Lower leg skin (tissue), 4 donors: ENCODE results near the gene MYRF. TPM values are rescaled to one million over a fixed set of nuclear protein-coding genes. Genes with fewer than 3 reads are reported as not detected.

Experiments used
- DNase-seq, 2 donors: peaks; one replicate each; pipeline ENCODE4 v3.0.0-alpha.2; 2019; ENCODE audit warnings: low spot score in 2 of 2
- H3K4me3 ChIP-seq: fragments of 200-600 bp; sonication (generic); 2 replicates; pipeline ENCODE4 v1.5.1; 2017; ENCODE audit warnings: mild to moderate bottlenecking, low read depth; ENCODE audit not compliant: poor library complexity, severe bottlenecking
- CTCF ChIP-seq, 3 donors: fragments of 450-650 bp; IDR thresholded peaks; one replicate each; pipeline ENCODE4 v1.5.1; 2016; ENCODE audit warnings: antibody characterized with exemption in 3 of 3, mild to moderate bottlenecking in 3 of 3, moderate library complexity in 2 of 3
- POLR2A ChIP-seq, 2 donors: fragments of 450-650 bp; IDR thresholded peaks; one replicate each; pipeline ENCODE4 v1.6.1; 2016 to 2017; ENCODE audit warnings: antibody characterized with exemption in 2 of 2, mild to moderate bottlenecking in 1 of 2, moderate library complexity in 1 of 2
- WGBS, 2 donors: methylation state at CpG; one replicate each; pipeline ENCODE4 v1.1.5; 2018; 5-methylcytosine and 5-hydroxymethylcytosine counted together
- intact Hi-C: fragments of 100-400 bp; cut with DNase I; formaldehyde crosslinking; loops from one replicate; pipeline ENCODE4 v1.15.0; 2023; ENCODE audit warnings: low total_unique reads
- total RNA-seq, 4 donors: library from RNA; depleted of rRNA; stranded (reverse); fragments of >200 nt; gene quantifications; one replicate each; pipeline ENCODE4 v1.1.0, GENCODE V29; 2016

Gene MYRF
- total RNA-seq, 4 donors from 2014 or later, result 0.23 to 2.6 (median 1.4) TPM; not detected in 1

DNA sequence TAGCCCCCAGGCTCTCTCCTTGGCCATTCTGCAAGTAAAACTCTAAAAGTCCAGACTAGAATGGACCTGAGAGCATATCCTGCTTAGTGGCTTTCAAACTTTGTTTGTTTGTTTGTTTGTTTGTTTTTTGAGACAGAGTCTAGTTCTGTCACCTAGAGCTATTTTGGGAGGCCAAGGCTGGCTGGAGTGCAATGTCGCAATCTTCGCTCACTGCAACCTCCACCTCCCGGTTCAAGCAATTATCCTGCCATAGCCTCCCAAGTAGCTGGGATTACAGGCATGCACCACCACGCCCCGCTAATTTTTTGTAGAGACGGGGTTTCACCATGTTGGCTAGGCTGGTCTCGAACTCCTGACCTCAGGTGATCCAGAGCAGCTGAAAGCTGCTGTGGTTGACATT, 43.3 kb upstream of the MYRF start:
- WGBS, 2 donors, result 95 to 96% methylated on average over 7 of the region's 7 CpGs
- TF ChIP-seq POLR2A (IDR thresholded peaks at IDR 0.05), result no peak
- TF ChIP-seq CTCF (IDR thresholded peaks at IDR 0.05), result no peak
- no peak overlapping the region for H3K4me3 ChIP-seq
- no peak for DNase-seq
- intact Hi-C loops, result no loop called here

GRCh38 chr11:61709572-61709971, 42.9 kb upstream of the MYRF start:
- intact Hi-C loops, result no loop called here
- H3K4me3 ChIP-seq, result no peak overlapping the region
- 81 to 82% methylated on average over 7 of the region's 7 CpGs for WGBS, 2 donors
- no peak for DNase-seq
- TF ChIP-seq CTCF (IDR thresholded peaks at IDR 0.05) (no peak), POLR2A (IDR thresholded peaks at IDR 0.05) (no peak)

DNA sequence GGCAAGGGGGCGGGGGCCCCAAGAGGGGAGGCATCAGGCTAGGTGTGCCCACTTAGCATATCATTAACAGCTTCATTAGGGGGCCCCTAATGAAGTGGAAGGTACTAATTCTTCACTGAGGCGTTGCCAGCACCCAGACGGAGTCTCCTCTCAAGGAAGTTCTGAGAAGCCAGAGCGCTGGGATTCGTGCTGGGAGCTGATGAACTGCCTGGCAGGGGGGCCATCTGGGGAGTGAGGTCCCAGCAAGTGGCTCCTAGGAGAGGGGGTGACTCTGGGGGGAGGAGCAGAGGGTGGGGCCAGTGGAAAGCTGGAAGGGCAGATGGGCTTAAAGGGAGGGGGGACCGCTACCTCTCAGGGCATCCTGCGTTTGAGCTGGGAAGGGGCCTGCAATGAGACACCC, 42.4 kb upstream of the MYRF start:
- WGBS, 2 donors, result 86 to 94% methylated on average over 7 of the region's 7 CpGs
- TF ChIP-seq POLR2A (IDR thresholded peaks at IDR 0.05) (no peak), CTCF (IDR thresholded peaks at IDR 0.05) (no peak)
- intact Hi-C loops, result no loop called here
- no peak overlapping the region for H3K4me3 ChIP-seq
- no peak for DNase-seq

DNA sequence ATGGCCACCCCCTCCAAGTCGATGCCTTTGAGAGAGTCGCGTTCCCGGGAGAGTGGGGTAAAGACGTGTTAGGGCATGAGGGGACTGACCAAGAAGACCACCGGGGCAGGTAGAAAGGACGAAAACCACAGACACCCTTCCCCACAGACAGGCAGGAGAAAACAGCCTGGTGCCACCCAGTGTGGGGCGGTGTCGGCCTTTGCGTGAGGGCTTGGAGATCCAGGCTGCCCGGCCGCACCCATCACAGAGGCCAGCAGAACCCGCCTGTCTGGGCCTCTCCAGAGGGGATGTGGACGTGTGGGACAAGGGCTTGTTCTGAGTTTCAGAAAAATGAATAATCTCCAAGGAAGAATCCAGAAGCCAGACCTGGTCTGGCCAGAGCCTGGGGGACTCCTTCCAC, 41.4 kb upstream of the MYRF start:
- no peak overlapping the region for H3K4me3 ChIP-seq
- WGBS, 2 donors, result 83 to 86% methylated on average over 14 of the region's 14 CpGs
- intact Hi-C loops, result no loop called here
- TF ChIP-seq POLR2A (IDR thresholded peaks at IDR 0.05) (no peak), CTCF (IDR thresholded peaks at IDR 0.05) (no peak)
- DNase-seq, result no peak

DNA sequence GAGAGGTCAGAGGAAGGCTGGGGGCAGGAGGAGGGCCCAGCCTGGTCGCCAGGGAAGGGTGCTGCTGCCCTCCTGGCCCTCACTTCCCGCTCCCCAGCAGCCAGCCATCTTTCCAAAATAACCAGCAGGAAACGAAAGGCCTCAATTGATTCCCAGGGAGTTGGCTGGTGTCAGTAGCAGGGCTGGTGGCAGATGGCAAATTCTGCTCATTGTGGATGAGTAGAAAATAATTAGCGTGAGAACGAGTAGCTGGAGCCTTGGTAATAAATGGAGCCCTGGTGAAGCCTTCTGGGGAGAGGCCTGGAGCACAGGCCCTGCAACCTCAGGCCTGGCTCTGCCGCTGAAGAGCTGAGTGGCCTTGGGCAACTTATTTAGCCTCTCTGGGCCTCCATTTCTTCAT, 40.9 kb upstream of the MYRF start:
- TF ChIP-seq POLR2A (IDR thresholded peaks at IDR 0.05) (no peak), CTCF (IDR thresholded peaks at IDR 0.05) (no peak)
- WGBS, 2 donors, result 66 to 70% methylated on average over 6 of the region's 6 CpGs
- intact Hi-C loops, result no loop called here
- no peak for DNase-seq
- H3K4me3 ChIP-seq, result no peak overlapping the region

GRCh38 chr11:61712314-61712713, 40.1 kb upstream of the MYRF start:
- no peak for DNase-seq
- 77 to 83% methylated on average over 12 of the region's 12 CpGs for WGBS, 2 donors
- H3K4me3 ChIP-seq, result no peak overlapping the region
- intact Hi-C loops, result no loop called here
- TF ChIP-seq CTCF (IDR thresholded peaks at IDR 0.05), result no peak
